HG02938 (cell line): ENCODE data around the gene TTLL8.
A peak's percentile ranks its signal among the peaks of the same experiment; 100 is the strongest.
"Not testable (repeated sequence)": the region's sequence is repeated elsewhere in the genome, so short reads cannot be mapped to it uniquely, and the experiment has no call there.

Experiments
- ATAC-seq: cut with Tn5 transposase; IDR thresholded peaks from one replicate; pipeline ENCODE4 v1.9.1; 2021; ENCODE audit warnings: mild to moderate bottlenecking, moderate library complexity; ENCODE audit not compliant: unreplicated experiment

Gene TTLL8

DNA sequence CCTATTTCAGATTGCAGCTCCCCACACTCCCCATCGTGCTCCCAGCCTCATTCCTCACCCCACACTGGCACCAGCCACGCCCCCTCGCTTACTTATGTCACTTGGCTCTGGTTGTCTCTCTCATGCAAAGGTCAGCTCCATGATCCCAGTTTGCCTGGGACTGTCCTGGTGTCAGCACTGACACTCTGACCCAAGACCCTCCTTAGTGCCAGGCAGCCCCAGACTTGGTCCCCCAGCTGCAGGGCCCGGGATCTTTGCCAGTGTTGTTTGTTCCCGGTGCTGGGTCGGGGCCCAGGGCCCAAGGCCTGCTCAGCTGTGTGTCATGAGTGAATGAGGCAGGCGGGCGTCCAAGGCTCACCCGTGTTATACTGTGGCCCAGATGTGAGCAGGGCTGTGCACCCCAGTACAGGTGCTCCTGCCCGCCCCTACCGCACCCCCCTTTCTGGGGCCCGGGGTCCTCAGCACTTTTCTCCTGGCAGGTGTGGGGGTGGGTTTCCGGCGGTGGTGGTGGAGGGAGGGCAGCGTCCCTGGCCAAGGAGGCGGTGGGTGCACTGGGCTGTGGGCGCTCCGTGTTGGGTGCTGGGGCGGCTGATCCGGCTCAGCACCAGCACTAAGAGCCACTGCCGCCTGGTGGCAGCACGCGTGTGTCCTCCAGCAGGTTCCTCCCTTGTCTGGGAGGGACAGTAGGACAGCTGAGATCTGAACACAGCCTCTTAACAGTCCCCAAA, 65.0 kb downstream of the TTLL8 start:
- ATAC-seq, result no peak

DNA sequence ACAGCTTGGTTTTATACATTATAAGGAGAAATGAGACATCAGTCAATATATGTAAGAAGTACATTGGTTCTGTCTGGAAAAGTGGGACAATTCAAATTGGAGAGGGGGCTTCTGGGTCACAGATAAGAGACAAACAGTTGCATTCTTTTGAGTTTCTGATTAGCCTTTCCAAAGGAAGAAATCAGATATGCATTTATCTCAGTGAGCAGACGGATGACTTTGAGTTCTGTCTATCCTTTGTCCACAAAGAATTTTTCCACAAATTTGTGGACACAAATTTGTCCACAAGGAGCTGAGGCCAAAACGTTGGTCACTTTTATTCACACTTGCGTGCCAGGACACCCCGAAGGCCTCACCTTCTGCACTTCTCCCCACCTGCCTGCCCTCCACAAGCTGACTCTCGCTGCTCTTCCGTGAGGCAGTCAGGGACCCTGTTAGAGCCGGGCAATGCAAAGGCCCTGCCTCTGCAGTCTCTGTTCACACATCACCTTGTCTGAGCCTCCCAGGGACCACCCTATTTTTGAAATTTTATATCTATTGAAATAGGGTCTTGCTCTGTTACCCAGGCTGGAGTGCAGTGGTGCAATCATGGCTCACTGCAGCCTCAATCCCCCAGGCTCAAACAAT, 66.1 kb downstream of the TTLL8 start:
- ATAC-seq, result no peak

DNA sequence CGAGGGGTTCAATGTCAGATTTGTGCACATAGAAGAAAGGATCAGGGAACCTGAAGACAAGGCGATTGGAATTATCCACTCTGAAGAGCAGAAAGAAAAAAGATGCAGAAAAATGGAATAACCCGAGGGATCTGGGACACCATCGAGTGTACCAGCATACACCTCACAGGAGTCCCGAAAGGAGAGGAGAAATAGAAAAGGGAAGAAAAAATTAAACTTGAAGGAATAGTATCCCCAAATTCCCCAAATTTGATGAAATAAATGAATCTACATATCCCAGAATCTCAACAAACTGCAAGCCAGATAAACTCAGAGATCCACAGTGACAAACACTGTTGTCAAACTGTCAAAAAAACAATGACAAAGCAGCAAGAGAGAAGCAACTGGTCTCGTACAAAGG, 66.9 kb downstream of the TTLL8 start:
- no peak for ATAC-seq

DNA sequence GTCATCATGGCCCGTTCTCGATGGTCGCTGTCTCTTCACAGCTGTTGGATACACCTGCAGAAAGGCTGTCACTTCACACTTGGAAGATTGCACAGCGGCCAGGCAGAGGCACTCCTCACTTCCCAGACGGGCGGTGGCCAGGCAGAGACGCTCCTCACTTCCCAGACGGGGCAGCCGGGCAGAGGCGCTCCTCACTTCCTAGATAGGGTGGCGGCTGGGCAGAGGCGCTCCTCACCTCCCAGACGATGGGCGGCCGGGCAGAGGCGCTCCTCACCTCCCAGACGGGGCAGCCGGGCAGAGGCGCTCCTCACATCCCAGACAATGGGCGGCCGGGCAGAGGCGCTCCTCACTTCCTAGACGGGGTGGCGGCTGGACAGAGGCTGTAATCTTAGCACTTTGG, 68.3 kb downstream of the TTLL8 start:
- not testable (repeated sequence) for ATAC-seq

DNA sequence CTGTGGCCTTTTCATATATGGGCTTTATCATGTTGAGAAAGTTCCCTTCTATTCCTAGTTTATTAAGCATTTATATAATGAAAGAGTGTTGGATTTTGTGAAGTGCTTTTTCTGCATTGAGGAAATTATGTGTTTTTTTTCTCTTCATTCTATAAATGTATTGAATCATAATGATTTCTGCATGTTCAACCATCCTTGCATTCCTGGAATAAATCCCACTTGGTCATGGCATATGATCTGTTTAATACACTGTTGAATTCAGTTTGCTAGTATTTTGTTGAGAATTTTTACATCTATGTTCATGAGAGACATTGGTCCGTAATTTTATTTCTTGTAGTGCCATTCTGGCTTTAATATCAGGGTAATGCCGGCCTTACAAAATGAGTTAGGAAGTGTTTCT, 71.8 kb downstream of the TTLL8 start:
- no peak for ATAC-seq

DNA sequence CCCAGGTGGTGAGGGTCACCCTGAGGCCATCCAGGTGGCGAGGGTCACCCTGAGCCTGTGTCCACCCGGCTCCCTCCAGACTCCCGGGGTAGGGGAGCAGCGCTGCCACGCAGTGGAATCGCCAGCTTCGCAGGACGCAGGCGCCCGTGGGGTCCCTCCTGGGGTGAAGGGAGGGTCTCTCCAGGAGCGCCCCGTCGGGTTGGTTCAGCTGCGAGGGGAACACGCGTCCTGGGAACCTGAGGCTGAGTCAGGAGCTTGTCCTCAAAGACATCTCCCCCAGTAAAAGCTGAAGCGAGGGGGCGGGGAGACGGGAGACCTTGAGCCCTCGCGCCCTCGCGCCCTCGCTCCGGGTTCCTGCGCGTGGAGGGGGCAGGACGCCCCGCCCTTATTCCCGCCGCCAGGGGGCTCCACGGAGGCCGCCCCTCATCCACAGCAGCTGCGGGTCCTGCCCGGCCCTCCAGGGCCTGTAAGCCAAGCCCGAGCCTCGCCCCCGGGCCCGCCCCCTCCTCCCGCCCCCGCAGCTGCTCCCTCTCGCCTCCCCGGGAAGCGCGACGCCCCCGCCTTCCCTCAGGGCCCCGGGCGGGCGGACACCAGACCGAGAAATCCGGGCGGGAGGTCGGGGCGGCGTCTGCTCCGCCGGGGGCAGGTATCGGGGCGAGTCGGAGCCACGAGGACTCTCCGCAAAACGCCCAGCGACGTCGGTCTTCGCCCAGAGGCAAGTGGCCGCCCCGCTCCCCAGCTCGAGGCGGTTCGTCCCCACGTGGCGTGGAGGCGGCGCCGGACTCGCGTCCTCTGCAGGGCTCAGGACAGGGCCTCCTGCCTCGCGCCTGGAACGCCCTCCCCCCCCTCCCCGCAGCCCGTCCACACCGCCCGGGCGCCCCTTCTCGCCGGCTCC, 74.7 kb downstream of the TTLL8 start:
- no peak for ATAC-seq

DNA sequence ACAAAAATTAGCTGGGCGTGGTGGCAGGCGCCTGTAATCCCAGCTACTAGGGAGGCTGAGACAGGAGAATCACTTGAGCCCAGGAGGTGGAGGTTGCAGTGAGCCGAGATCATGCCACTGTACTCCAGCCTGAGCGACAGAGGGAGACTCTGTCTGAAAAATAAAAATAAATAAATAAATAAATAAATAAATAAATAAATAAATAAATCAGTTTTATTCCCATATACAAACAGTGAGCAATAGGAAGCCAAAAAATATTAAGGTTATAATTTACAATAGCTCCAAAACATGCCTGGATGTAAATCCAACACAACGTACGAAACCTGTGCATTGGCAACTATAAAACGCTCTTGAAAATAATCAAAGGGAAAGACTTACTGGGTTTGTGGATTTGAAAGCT, 76.3 kb downstream of the TTLL8 start:
- ATAC-seq, result not testable (repeated sequence)

DNA sequence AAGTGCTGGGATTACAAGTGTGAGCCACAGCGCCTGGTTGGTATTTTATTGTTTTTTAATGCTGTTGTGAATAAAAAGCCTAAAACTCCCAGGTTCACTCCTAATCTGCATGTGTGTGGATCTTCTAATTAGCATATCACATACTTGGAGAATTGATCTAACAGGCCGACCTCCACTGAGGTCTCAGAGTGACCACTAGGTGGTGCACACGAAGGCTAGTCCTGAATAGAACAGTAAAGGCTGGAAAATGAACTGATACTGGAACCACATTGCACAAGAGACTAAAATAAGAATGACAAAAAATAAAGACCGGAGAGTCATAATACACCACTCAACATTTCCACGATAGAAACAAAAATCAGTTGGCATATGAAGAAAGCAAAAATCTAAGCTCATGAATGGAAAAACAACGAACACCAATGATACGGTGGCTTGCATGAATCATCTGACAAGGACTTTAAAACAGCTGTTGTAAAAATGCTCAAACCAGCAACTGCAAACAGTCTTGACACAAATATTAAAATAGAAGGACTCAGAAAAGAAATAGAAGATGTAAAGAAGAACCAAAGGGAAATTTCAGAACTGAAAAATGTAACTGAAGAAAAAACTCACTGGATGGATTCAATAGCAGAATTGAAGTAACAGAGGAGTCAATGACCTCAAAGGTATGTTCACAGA, 78.4 kb downstream of the TTLL8 start:
- ATAC-seq, result no peak

DNA sequence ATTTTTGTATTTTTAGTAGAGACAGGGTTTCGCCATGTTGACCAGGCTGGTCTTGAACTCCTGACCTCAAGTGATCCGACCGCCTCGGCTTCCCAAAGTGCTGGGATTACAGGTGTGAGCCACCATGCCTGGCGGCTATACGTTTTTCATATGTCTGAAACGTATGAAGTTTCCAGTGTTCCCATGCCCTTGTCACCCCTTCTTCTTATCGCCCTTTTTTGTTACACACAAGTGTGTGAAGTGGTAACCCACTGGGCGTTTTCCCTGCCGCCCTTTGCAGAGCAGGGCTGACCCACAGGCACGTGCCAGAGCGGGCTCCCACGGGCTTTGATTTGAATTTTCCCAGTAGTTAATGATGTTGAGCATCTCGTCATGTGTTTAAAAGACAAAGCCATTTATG, 80.5 kb downstream of the TTLL8 start:
- ATAC-seq, result no peak

DNA sequence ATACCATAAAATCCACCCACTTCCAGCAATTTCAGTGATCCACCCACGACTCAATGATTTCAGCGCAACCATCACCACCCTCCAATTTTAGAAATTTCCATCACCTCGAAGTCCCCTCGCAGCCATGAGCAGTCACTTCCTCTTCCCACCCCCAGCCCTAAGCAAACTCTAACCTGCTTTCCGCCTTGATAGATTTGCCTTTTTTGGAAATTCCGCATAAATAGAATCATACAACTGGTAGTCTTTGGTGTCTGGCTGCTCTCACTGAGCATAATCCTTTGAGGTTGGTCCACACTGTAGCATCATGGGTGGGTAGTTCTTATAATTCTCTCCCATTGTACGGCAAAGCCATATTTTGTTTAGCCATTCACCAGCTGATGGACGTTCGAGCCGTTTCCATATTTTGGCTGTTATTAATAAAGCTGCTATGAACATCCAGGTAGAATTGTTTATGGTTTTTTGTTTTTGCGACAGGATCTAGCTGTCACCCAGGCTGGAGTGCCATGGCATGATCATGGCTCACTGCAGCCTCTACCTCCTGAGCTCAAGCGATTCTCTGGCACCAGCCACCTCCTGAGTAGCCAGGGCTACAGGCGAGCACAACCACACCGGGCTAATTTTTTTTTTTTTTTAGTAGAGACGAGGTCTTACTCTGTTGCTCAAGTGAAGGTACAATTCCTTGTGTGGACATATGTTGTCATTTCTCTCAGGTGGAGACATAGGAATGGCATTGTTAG, 81.5 kb downstream of the TTLL8 start:
- no peak for ATAC-seq

DNA sequence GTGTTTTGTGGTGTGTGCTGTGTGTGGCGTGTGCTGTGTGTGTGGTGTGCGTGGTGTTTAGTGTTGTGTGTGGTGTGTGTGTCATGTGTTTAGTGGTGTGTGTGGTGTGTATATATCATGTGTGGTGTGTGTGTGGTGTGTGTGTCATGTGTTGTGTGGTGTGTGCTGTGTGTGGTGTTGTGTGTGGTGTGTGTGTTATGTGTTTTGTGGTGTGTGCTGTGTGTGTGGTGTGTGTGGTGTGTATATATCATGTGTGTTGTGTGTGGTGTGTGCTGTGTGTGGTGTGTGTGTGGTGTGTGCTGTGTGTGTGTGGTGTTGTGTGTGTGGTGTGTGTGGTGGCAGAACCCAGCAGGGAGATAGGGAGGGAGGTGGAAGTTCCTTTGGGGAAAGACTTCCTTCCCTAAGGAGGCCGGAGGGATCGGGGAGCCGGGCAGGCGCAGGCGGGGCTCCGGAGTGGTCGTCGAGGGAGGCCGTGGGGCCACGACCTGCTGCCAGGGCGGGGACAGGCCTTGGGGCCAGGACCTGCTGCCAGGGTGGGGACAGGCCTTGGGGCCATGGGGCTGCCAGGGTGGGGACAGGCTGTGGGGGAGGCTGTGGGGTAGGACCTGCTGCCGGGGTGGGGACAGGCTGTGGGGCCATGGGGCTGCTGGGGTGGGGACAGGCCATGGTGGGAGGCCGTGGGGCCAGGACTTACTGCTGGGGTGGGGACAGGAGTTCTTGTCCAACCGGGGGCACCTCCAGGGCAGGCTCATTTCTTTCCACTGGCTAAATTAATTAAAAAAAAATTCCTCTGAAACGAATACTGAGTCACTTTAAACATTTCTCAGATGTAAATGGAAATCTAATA, 82.3 kb downstream of the TTLL8 start:
- no peak for ATAC-seq

DNA sequence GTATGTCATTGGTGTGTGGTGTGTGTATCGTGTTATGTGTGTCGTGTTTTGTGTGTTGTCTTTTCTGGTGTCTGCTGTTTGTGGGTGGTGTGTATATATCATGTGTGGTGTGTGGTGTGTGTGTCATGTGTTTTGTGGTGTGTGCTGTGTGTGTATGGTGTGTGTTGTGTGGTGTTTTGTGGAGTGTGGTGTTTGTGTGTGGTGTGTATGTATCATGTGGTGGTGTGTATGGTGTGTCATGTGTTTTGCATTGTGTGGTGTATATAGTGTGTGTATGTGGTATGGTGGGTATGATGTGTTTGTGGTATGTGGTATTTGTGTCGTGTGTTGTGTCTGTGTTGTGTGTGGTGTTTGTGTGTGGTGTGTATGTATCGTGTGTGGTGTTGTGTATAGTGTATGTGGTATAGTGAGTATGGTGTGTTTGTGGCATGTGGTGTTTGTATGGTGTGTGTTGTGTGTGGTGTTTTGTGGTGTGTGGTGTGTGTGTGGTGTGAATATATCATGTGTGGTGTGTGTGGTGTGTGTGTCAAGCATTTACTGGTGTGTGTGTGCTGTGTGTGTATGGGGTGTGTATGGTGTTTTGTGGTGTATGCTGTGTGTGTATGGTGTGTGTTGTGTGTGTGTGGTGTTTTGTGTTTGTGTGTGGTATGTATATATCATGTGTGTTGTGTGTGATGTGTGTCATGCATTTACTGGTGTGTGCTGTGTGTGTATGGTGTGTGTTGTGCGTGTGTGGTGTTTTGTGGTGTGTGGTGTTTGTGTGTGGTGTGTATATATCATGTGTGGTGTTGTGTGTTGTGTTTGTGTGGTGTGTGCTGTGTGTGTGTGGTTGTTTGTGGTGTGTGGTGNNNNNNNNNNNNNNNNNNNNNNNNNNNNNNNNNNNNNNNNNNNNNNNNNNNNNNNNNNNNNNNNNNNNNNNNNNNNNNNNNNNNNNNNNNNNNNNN, 84.8 kb downstream of the TTLL8 start:
- no peak for ATAC-seq

DNA sequence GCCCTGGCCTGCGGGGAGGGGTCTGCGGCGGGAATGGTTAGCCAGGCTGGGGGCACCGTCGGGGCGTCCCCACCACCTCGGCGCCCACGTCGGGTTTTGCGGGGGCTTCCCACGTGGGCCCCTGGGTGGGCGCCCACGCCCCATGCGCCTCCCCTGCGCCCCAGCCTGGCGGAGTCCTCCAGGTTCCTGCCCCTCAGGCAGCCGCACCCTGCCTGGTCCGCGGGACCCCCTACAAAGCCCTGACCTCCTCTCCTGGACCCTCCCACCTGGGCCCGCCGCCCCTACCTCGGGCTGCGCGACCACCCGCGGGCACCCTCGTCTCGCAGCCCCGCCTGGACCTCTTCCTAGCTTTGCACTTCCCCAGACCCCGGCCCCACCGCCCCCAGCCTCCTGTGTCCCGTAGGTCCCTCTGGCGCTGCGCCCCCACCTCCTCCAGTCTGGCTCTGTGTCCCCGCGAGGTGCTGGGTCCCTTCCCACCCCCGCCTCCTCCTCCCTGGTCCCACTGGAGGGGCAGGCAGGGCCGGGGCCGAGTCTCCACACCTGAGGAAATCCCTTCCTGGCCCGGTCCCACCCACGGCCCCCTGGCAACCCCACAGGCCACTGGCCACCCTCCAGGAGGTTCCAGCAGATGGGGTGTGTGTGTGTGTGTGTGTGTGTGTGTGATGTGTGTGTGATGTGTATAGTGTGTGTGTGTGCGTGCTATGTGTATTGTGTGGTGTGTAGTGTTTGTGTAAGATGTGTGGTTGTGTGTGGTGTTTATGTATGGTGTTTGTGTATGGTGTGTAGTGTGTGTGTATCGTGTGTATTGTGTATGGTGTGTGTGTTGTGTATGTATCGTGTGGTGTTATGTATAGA, 85.7 kb downstream of the TTLL8 start:
- ATAC-seq, result no peak

DNA sequence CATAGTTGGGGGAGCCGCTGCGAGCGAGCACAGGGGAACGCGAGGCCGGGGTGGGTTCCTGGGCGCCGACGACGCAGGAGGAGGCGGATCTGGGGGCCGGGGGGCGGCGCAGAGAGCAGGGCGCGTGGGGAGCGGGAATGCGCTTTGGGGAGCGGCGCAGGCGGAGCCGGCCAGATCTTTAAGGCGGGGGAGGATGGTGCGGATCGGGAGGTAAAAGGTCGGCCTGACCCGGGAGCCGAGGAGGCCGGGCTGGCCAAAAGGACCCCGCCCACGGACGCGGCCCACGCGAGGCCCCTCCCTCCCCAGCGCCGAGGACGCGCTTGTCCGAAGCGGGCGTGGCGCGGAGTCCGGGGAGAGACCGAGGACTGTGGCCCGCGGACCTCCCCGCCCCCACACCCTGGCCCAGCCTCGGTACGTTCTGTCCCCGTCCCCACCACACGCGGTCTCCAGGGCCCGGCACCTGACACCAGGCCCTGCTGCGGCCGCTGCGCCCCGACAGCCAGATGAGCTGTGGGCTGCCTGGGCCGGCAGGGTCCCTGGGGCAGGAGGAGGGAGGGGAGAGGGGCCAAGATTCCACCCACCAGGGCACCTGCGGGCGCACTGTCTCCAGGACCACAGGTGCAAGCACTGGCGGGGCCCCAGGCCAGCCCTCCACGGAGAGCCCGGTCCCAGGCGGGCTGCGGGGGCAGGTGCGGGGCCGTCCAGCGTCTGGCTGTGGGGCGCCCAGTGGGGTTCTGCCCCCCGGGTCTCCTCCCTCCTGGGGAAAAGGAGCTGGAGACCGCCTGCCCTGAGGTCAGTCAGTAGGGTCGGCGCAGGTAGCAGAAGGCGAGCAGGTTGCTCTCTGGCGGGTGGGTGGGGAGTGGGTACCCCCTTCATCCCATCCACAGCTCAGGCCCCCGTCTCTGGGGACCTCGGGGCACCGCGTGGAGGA, 86.6 kb downstream of the TTLL8 start:
- peak; percentile 22 for ATAC-seq

DNA sequence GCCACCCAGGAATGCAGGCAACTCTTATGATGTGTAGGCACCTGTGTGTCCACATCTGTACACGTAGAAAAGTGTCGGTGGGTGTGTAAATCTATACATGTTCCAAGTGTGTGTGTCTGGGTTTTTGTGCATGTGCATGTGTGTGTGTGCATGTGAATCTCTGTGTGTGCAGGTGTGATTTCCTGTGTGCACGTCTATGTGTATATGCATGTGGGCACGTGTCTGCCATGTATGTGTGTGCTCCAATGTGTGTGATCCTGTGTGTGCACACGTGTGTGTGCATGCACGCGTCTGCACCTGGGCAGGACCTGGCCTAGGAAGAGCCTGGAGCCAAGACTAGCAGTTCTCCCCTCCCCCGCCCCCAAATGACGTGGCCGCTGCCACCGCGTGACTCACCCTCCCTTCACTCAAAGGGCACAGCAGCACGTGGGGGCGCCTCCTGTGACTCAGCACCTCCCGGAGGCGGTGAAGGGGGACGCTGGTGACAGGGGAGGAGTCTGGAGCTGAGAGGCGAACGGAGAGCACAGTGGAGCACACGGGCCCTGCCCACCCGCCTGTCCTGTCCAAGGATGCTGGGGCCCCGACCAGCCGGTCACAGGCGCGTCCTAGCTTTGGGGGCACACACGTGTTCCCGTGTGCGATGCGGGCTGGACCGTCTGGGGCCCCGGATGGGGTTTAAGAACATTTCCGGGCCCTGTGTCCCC, 87.4 kb downstream of the TTLL8 start:
- peak; percentile 63 for ATAC-seq
